IMR-90 (cell line): ENCODE measurements around the gene GALK1. TPM values are rescaled to one million over a fixed set of nuclear protein-coding genes. Genes with fewer than 3 reads are reported as not detected.

Source experiments
- ATAC-seq: fragments of 200-7000 bp; cut with Tn5 transposase; 2 replicates; pipeline ENCODE4 v1.9.1; 2020; ENCODE audit warnings: low read depth, mild to moderate bottlenecking, moderate library complexity
- BruUV-seq: library from RNA; stranded (reverse); fragments of 400-500 nt; replicated peaks from 2 replicates; lab custom pipeline; 2021; lab: Mats Ljungman, UMichigan
- CTCF ChIA-PET: fragments of 300-600 bp; formaldehyde crosslinking; extraction: SDS; loops from one replicate; lab custom pipeline; 2021; ENCODE audit warnings: antibody characterized with exemption; lab: Yijun Ruan, JAX
- POLR2A ChIA-PET: fragments of 300-600 bp; sonication (Branson Sonifier 250); formaldehyde crosslinking; loops from one replicate; lab custom pipeline; 2022; ENCODE audit warnings: antibody characterized with exemption; ENCODE audit not compliant: unreplicated experiment; lab: Charles Lee
- DNase-seq: peaks from one replicate; pipeline ENCODE4 v3.0.0; 2013
- H2AFZ ChIP-seq: replicated peaks from 2 replicates; pipeline ENCODE3; 2013; ENCODE audit warnings: low read length, mild to moderate bottlenecking; ENCODE audit not compliant: poor library complexity
- H2AK5ac ChIP-seq: 2 replicates; pipeline ENCODE4 v1.6.1; 2013; ENCODE audit warnings: low read depth, low read length, inconsistent platforms
- H2AK9ac ChIP-seq: replicated peaks from 2 replicates; pipeline ENCODE3; 2013; ENCODE audit warnings: mild to moderate bottlenecking, low read depth, low read length, moderate library complexity; ENCODE audit not compliant: poor library complexity
- H2BK120ac ChIP-seq: 2 replicates; pipeline ENCODE4 v1.6.1; 2013; ENCODE audit warnings: low read depth, low read length, inconsistent platforms
- H2BK15ac ChIP-seq: 3 replicates; pipeline ENCODE4 v1.6.1; 2013; ENCODE audit warnings: low read depth, low read length, inconsistent platforms
- H2BK20ac ChIP-seq: 2 replicates; pipeline ENCODE4 v1.6.1; 2013; ENCODE audit warnings: low read depth, mild to moderate bottlenecking, inconsistent platforms, low read length, moderate library complexity
- H2BK5ac ChIP-seq: 2 replicates; pipeline ENCODE4 v1.6.1; 2013; ENCODE audit warnings: mild to moderate bottlenecking, low read depth, low read length, inconsistent platforms; ENCODE audit not compliant: poor library complexity, severe bottlenecking
- H3K14ac ChIP-seq: replicated peaks from 2 replicates; pipeline ENCODE4 v1.6.1; 2013; ENCODE audit warnings: low read depth, low read length, inconsistent platforms
- H3K18ac ChIP-seq: 2 replicates; pipeline ENCODE4 v1.6.1; 2013; ENCODE audit warnings: low read depth, low read length, control low read depth
- H3K23ac ChIP-seq: 2 replicates; pipeline ENCODE4 v1.6.1; 2013; ENCODE audit warnings: low read depth, low read length, inconsistent platforms
- H3K27ac ChIP-seq: 2 replicates; pipeline ENCODE4 v1.5.1; 2013; ENCODE audit warnings: mild to moderate bottlenecking, control low read depth, low read length; ENCODE audit not compliant: insufficient read depth
- H3K27me3 ChIP-seq: 2 replicates; pipeline ENCODE4 v1.6.1; 2013; ENCODE audit warnings: low read length; ENCODE audit not compliant: control insufficient read depth, insufficient read depth
- H3K36me3 ChIP-seq: 2 replicates; pipeline ENCODE4 v1.6.1; 2013; ENCODE audit warnings: low read length, mixed read lengths; ENCODE audit not compliant: control insufficient read depth, insufficient read depth
- H3K4ac ChIP-seq: 2 replicates; pipeline ENCODE4 v1.6.1; 2013; ENCODE audit warnings: low read depth, low read length, inconsistent platforms
- H3K4me1 ChIP-seq: 2 replicates; pipeline ENCODE4 v1.6.1; 2013; ENCODE audit warnings: low read length, mixed read lengths; ENCODE audit not compliant: control insufficient read depth, insufficient read depth
- H3K4me2 ChIP-seq: 2 replicates; pipeline ENCODE4 v1.6.1; 2013; ENCODE audit warnings: low read depth, mild to moderate bottlenecking, control low read depth, low read length, moderate library complexity
- H3K4me3 ChIP-seq: 2 replicates; pipeline ENCODE4 v1.5.1; 2013; ENCODE audit warnings: low read depth, mild to moderate bottlenecking, control low read depth, low read length, moderate library complexity; ENCODE audit not compliant: insufficient read depth
- H3K56ac ChIP-seq: 2 replicates; pipeline ENCODE4 v1.6.1; 2013; ENCODE audit warnings: low read length, inconsistent platforms; ENCODE audit not compliant: insufficient read depth; ENCODE audit errors: extremely low read depth
- H3K79me1 ChIP-seq, 2 experiments: 2 replicates each; pipeline ENCODE4 v1.6.1; 2013; ENCODE audit warnings: low read length in 2 of 2, inconsistent platforms in 1 of 2, low read depth in 1 of 2
- H3K9ac ChIP-seq: 2 replicates; pipeline ENCODE4 v1.6.1; 2013; ENCODE audit warnings: low read depth, low read length, control low read depth
- H3K9me1 ChIP-seq: 2 replicates; pipeline ENCODE4 v1.6.1; 2013; ENCODE audit warnings: low read length, inconsistent platforms; ENCODE audit not compliant: insufficient read depth
- H3K9me3 ChIP-seq: 2 replicates; pipeline ENCODE4 v1.6.1; 2013; ENCODE audit warnings: low read length; ENCODE audit not compliant: control insufficient read depth, insufficient read depth
- H4K20me1 ChIP-seq: 2 replicates; pipeline ENCODE4 v1.6.1; 2013; ENCODE audit warnings: low read length, inconsistent platforms; ENCODE audit not compliant: insufficient read depth
- H4K5ac ChIP-seq: 2 replicates; pipeline ENCODE4 v1.6.1; 2013; ENCODE audit warnings: mild to moderate bottlenecking, low read depth, low read length, control low read depth
- H4K8ac ChIP-seq, 2 experiments: 2 replicates each; pipeline ENCODE4 v1.6.1; 2013; ENCODE audit warnings: low read depth in 2 of 2, low read length in 2 of 2, control low read depth in 1 of 2, inconsistent platforms in 1 of 2
- H4K91ac ChIP-seq: 2 replicates; pipeline ENCODE4 v1.6.1; 2013; ENCODE audit warnings: low read depth, low read length, inconsistent platforms; ENCODE audit not compliant: insufficient read depth
- BHLHE40 ChIP-seq: fragments of 150-350 bp; IDR thresholded peaks from 2 replicates; pipeline ENCODE4 v1.6.1; 2016; ENCODE audit warnings: mild to moderate bottlenecking, low read depth, low read length
- FOS ChIP-seq: fragments of 150-350 bp; IDR thresholded peaks from 2 replicates; pipeline ENCODE4 v1.6.1; 2016; ENCODE audit warnings: low read depth, low read length
- MAFK ChIP-seq: IDR thresholded peaks from 2 replicates; pipeline ENCODE4 v1.6.1; 2012; ENCODE audit warnings: low read depth, low read length, improper control_type of control experiment
- MAZ ChIP-seq: IDR thresholded peaks from 2 replicates; pipeline ENCODE4 v1.6.1; 2012; ENCODE audit warnings: low read depth, mild to moderate bottlenecking, low read length, improper control_type of control experiment, moderate library complexity, borderline replicate concordance
- NFE2L2 ChIP-seq: fragments of 150-350 bp; IDR thresholded peaks from 2 replicates; pipeline ENCODE4 v1.6.1; 2016; ENCODE audit warnings: low read depth, mild to moderate bottlenecking, low read length
- RCOR1 ChIP-seq: IDR thresholded peaks from 2 replicates; pipeline ENCODE4 v1.6.1; 2012; ENCODE audit warnings: mild to moderate bottlenecking, low read length, improper control_type of control experiment; ENCODE audit not compliant: insufficient replicate concordance
- RFX5 ChIP-seq: IDR thresholded peaks from 2 replicates; pipeline ENCODE4 v1.8.0; 2012; ENCODE audit warnings: low read depth, mild to moderate bottlenecking, low read length, moderate library complexity
- WGBS, 2 experiments: methylation state at CpG; one replicate each; pipeline versions ENCODE4 v1.1.5 to v1.1.7; 2013; ENCODE audit warnings: missing lambda C conversion rate in 2 of 2; ENCODE audit not compliant: insufficient read length in 1 of 2; ENCODE audit errors: extremely low coverage in 2 of 2; 5-methylcytosine and 5-hydroxymethylcytosine counted together
- dilution Hi-C: fragments of 300-500 bp; cut with HindIII; formaldehyde crosslinking; loops from one replicate; pipeline ENCODE4 v1.14.3; 2018; ENCODE audit warnings: low sequenced_read_pairs; ENCODE audit not compliant: unreplicated experiment
- in situ Hi-C: fragments of 300-500 bp; cut with MboI; formaldehyde crosslinking; loops from 3 replicates; pipeline ENCODE4 v1.14.3; 2019; ENCODE audit warnings: low sequenced_read_pairs, inconsistent platforms, mixed read lengths
- intact Hi-C: fragments of 100-400 bp; cut with micrococcal nuclease; formaldehyde crosslinking; loops from 2 replicates; pipeline ENCODE4 v1.10.0; 2022
- polyA plus RNA-seq, 3 experiments: library from polyadenylated mRNA; depleted of rRNA; stranded (reverse); fragments of >200 nt; gene quantifications; 2 replicates each; pipeline ENCODE4 v1.2.3, GENCODE V29; 2012; ENCODE audit warnings: low replicate concordance in 1 of 3
- total RNA-seq: library from RNA; depleted of rRNA; stranded (reverse); fragments of >200 nt; gene quantifications from 2 replicates; pipeline ENCODE4 v1.2.3, GENCODE V29; 2012
- TF ChIP-seq, protein P1 (sequence below): fragments of 150-350 bp; IDR thresholded peaks from 2 replicates; pipeline ENCODE4 v1.6.1; 2016; ENCODE audit warnings: low read depth, mild to moderate bottlenecking, low read length, moderate library complexity, borderline replicate concordance

The GALK1 gene
- total and polyA plus RNA-seq, 2 of the 4 experiments (the other 2 are of a cell fraction), result 19.9 to 21.9 TPM

DNA sequence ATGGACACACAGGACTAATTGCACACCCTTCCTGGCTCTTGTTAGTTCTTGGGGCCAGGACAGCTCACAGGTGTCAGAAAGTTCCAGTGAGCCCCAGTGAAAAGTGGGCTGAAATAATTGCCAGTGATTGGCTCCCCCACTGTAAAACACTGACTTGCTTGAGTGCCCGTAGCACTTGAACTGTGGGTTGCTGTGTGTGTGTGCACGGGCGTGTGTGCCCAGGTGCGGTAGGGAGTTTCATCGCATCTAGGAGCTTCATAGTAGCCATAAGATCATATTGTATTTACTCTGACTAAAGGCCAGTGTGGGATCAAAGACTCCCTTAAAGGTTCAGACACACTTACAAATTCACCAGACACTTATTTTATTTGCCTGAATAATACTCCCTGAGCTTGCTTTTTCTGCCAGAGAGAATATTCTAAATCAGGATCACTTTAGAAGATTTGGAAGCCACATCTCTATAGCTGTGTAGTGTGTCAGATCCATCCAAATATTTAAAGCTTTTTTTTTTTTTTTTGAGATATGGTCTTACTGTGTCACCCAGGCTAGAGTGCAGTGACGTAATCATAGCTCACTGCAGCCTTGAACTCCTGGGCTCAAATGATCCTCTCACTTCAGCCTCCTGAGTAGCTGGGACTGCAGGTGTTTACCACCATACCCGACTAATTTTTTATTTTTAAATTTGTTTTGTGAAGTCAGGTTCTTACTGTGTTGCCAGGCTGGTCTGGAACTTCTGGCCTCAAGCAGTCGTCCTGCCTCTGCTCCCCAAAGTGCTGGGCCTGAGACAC is 31.0 kb upstream of the GALK1 start (continued):
- no peak for TF ChIP-seq MAFK

DNA sequence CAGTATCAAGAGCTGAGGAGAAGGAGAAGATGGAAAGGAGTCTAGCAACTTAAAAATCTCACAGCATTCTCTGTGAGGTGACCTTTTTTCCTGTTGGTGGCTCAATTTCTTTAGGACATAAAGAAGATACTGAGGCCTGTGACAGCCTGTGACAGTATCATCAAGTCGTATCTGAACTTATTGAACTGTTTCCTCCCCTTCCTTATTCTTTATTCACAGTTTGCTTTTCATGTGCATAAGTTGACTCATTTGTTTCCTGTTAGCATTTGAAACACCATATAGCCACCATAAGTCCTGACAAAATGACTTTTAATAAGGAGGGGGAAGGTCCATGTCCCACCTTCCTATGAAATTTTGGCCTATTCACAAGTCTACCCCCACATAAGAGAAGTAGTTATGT is 28.5 kb upstream of the GALK1 start:
- DNase-seq (no peak), ATAC-seq (no peak)
- Histone ChIP-seq H3K79me1 (peaks cover 29 to 68% of the 10 kb centered on the region in 2 experiments), H2AK9ac (no peak overlapping the region), H2BK5ac (no peak overlapping the region), H4K8ac (no peak overlapping the region; a peak in 1 of 4 replicates), H3K36me3 (peaks cover 17% of the 10 kb centered on the region), H2BK120ac (no peak overlapping the region), H3K9me3 (no peaks in the 10 kb centered on the region), H3K14ac (no peak overlapping the region), H4K91ac (no peak overlapping the region), H3K4me2 (no peak overlapping the region), H2AK5ac (no peak overlapping the region), H3K9me1 (peaks cover 2% of the 10 kb centered on the region; the same call in 1 of the 2 replicates), H3K4ac (no peak overlapping the region), H2BK15ac (no peak overlapping the region), H4K20me1 (no peaks in the 10 kb centered on the region; the same call in 1 of the 2 replicates), H3K9ac (no peak overlapping the region), H3K18ac (no peak overlapping the region), H2AFZ (no peak overlapping the region), H3K23ac (no peak overlapping the region), H2BK20ac (no peak overlapping the region), H3K27me3 (no peaks in the 10 kb centered on the region), H3K4me3 (no peak overlapping the region), H3K27ac (no peak overlapping the region), H3K4me1 (peaks cover 1% of the 10 kb centered on the region; the same call in 1 of the 2 replicates), H3K56ac (no peak overlapping the region), H4K5ac (no peak overlapping the region)
- WGBS, 2 experiments, result no CpG with 5 or more reads among the region's 1 CpG
- no TSS peak for BruUV-seq
- in situ Hi-C loops, result no loop called here
- dilution Hi-C loops, result no loop called here
- ChIA-PET CTCF (no interaction called here), POLR2A (no interaction called here)
- intact Hi-C loops, result no loop called here
- no peak for TF ChIP-seq RCOR1
- no peak for TF ChIP-seq MAZ
- TF ChIP-seq RFX5, result no peak
- no peak for TF ChIP-seq FOS
- TF ChIP-seq, protein P1, sequence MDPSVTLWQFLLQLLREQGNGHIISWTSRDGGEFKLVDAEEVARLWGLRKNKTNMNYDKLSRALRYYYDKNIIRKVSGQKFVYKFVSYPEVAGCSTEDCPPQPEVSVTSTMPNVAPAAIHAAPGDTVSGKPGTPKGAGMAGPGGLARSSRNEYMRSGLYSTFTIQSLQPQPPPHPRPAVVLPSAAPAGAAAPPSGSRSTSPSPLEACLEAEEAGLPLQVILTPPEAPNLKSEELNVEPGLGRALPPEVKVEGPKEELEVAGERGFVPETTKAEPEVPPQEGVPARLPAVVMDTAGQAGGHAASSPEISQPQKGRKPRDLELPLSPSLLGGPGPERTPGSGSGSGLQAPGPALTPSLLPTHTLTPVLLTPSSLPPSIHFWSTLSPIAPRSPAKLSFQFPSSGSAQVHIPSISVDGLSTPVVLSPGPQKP, result no peak
- no peak for TF ChIP-seq BHLHE40
- no peak for TF ChIP-seq NFE2L2
